Stimulated activated CD8-positive, alpha-beta memory T cell treated with anti-CD3 and anti-CD28 coated beads, Interleukin-4, amount 100 ng/mL, for 48 hours (primary cell): ENCODE results near the gene PRG2.
A peak's percentile ranks its signal among the peaks of the same experiment; 100 is the strongest.

Experiments used
- DNase-seq: peaks from one replicate; pipeline ENCODE4 v3.0.0-alpha.2; 2020

The PRG2 gene, protein sequence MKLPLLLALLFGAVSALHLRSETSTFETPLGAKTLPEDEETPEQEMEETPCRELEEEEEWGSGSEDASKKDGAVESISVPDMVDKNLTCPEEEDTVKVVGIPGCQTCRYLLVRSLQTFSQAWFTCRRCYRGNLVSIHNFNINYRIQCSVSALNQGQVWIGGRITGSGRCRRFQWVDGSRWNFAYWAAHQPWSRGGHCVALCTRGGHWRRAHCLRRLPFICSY

DNA sequence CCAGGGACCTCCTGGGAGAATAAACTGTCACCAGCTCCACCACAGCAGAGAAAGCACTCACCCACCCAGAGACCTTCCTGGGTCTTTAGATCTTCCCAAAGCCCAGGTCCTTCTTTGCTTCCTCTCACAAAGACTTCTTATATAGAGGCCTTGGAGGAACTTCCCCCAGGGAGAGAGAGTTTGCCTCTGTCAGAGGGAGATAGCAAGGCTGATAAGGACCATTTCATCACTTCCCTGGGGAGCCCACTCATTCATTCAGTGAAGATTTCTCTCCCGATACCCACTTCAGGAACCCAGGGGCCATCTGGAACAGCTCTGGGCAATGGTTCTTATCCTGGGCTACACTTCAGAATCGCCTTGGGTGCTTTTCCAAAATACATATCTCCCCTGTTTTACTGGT lies at the start of gene PRG2:
PRG2 (minus strand) TSS at position 116 of the 400 bp plus-strand sequence. CDS start 706 bp downstream, outside the sequence.
- no peak for DNase-seq

DNA sequence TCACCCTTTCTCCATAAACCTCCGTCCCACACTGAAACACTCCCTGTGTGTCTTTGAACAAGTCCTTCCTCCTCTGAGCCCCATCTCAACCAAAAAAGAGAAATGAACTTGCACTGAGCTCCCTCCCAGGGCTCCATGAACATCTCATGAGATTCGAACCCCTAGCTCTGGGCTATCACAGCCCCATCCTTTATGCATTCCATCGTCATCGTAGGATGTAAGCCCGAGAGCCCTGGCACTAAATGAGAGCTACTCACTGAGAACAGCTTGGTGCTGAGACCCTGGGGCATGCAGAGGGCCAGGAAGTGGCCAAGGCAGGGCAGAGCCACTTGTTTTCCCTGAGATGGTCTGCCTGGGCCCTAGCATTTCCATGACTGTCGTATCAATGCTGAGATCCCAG lies 49.3 kb upstream of the PRG2 start:
- DNase-seq: no peak

DNA sequence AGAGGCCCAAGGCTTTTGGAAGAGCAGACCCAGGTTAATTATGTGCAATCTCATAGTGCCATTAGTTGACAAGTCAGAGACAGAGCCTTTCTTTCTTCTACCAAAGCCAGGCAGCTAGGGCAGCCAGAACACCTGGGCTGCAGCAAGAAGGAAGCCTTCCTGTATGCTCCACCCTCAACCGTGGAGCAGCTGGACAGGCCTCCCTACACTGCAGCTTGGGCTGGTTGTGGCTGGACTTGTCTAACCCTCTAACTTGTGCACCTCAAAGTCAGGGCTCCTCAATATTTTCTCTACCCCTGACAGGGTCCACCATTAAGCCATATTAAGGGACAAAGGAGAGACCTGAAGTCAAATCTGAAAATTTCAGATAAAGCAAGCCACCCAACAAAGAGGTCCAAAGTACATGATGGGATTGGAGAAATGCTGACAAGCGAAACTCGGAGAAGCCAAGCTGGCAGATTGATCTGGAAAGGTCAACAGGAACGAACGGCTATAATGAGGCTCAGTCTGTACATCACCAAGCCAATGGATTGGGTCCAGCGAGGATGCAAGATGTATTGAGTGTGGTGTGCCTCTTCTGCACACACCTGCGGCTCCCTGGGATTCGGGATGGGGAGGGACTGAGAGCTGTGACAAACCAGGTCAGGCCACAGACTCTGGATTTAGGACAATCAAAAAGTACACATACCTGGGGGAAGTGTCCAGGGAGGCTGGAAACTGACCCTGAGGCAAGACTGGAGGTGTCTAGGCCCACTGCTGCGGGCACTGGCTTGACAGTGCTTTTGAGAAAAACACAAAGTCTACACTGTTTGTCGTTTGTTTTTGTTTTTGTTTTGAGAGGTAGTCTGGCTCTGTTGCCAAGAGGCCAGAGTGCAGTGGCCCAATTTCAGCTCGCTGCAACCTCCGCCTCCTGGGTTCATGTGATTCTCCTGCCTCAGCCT lies 48.2 kb upstream of the PRG2 start:
- DNase-seq: no peak

DNA sequence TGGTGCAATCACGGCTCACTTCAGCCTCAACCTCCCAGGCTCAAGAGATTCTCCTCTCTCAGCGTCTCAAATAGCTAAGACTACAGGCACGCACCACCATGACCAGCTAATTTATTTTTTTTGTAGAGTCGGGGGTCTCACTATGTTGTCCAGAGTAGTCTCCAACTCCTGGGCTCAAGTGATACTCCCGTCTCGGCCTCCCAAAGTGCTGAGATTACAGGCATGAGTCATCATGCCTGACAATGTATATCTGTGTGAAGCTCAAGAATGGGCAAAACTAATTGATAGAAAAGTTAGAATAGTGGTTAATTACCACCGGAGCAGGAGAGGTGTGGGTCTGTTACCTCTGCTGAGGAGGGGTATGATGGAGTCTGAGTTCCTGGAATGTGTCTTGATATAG lies 45.6 kb upstream of the PRG2 start:
- DNase-seq: no peak

DNA sequence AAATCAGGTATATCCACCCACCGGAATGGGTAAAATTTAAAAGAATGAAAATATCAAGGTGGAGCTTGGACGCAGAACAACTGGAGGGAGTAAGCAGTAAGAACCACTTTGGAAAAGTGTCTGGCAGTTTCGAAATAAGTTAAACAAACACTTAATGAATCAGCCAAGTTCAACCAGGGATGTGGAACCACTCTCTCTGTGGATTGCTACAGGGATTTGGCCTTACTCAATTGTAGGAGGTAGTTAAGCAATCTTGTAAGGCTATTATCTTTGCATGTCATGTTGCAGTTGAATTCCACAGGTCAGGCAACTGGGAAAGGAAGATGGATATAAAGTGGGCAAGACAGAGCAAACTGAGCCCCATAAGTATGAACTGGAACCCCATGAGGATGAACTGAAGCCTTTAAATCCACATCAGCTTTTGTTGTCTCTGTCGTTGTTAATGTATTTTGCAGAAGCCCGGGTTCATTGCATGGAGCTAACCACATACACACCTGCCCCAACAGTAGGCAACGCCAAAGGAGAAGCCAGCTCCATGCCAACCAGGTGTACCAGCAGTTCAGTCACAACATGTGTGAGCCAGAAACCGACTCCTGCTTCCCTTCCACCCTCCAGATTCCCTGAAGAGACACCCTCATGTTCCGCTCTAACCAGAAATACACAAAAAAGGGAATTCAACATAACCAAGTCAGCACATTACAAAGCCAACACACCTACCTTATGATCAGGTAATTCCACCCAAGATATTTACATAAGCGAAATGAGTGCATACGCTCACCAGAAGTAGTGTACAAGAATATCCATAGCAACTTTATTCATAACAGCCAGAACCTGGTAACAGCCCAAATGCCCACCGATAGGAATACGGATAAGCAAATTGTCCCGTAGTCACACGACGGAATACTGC lies 44.4 kb upstream of the PRG2 start:
- no peak for DNase-seq

DNA sequence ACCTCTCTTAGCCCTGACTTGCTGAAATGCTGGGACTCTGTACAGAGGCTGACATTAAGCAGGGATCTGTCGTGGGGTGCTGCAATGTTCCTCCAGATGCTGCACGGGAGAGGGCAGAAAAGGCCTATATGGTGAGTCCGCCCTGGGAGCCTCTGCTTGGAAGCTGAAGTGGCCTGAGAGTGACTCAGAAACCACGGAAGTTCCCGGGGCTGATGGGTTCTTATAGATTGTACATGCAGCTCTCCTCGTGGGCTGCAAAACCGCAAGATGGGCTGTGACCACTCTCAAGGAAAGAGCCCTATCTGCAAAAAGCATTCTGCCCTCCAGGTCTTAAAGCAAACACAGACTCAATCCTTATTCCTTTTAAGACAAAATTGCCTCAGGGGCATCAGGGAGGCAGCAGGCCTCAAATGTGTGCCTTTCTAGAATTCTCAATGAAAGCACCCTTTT lies 42.3 kb upstream of the PRG2 start:
- DNase-seq: peak; percentile 66

DNA sequence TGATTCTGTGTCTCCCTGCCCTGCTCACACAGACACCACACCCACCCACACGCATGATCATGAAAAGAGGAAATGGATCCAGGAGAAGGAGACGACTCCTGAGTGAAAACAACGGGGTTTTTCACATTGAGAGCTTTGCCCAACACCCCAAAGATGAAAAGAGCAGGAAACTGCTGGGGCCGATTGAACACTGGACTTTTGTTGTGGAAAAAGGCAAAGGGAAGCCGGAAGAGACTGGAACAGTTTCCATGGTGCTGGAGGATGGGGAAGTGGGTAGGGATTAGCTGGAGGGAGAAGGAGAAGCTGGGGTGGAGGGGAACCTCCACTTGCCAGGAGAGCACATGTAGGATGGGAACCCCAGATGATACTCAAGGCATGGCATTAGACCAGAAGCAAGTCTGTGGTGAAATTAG lies 41.7 kb upstream of the PRG2 start:
- no peak for DNase-seq

DNA sequence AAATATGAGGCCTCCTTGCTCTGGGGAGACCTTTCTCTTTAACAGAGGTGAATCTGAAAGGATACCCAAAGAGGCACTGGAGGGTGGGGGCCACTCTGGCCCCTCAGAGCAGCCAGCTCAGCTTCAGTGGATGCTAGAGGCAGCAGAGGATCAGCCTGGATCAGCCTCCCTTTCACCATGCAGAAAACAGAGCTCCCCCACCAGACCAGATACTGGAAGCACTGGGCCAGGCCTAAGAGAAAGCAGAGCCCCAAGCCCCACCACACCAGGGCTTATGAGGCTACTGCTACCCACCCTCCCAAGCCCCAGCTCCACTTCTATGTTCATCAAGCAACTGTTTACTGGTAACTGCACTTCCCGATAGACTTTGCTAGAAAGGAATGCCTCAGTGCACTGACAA lies 40.5 kb upstream of the PRG2 start:
- DNase-seq: no peak

DNA sequence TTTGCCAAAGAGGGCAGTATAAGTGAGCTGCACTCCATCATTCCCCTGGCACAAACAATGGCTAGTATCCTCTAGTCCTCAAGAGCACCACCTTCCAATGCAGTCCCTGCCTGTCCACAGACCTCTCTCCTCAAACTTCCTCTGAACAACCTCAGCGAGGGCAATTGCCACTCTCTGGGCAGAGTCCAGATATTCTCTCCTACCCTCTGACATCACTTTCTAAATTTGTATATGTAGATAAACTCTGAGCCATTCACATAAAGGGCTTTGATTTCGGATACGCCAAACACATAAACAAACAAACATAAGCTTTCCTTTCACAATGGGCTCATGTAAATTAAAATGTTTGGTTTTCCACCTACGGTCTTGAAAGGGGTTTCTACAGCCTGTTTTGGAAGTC lies 39.5 kb upstream of the PRG2 start:
- DNase-seq: no peak

DNA sequence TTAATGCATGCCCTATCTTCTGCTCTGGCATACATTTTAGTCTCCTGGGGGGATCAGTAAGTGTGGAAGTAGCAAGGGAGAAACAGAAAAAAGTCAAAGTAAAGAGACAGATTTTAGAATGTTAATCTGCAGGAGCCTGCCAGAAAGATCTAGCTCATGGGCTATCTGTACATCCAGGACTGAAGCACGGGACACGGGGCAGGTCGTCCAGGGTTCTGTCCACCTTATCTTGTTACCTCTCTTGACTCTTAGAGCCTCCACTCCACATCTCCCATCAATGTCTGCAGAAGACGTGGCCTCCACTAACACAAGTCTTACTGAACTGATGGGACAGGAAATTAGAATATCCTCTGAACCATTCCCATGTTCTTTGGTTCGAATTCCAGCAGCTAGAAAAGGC lies 38.2 kb upstream of the PRG2 start:
- DNase-seq: no peak

DNA sequence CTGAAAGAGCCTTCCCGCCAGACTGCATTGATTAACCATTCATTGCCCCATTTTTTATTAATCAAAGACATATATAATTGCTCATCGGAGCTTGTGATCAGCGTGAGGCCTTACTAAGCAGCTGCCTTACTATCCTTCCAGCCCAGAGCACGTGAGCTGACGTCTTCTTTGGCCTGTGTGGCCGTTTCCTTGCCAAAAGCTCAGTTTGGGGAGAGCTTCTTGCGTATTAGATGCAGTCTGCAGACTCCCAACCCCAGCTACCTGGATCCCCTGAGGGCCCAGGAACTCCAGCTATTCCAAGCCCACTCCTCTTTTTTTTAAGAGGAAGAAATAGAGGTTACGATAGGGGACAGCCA lies 37.3 kb upstream of the PRG2 start:
- no peak for DNase-seq

DNA sequence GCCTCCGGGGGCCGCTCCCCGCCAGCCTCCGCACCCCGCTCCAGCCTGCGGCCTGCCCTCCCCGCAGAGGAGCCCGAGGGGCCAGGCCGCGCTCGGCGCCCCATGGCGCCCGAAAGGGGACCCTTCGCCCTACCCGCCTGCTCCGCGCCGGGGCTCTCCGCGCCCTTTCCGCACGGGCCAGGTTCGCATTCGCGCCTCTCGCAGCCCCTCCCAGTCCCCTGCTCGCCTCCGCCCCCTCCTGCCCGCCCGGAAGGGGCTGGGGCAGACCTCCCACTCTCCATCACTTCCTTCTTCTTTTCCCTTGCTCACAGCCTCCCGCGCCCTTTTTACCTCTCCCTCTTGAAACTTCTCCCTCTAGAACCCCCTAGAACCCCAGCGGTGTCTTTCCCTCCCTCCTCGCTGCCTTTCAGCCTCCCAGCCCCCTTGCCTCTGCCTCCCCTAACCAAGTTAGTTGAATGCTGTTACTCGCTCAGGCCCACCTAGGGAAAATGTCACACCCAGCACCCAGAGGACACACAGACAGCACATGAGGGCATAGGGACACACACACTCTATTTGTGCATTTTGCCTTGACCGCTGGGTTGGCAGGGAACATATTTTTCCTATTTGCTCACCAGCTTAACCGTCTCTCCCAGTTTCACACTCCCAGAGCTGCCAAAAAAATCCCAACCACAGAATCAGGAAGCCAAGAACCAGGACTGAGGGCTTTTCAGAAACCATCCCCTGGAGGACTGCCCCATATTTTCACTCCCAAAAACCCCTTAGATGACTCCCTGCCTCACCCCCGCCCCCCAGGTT lies 36.7 kb upstream of the PRG2 start, which contains the start of gene SLC43A3:
SLC43A3 (minus strand) TSS at position 193 of the 798 bp plus-strand sequence. CDS start 949 bp downstream, outside the sequence.
- DNase-seq: peak; percentile 87

DNA sequence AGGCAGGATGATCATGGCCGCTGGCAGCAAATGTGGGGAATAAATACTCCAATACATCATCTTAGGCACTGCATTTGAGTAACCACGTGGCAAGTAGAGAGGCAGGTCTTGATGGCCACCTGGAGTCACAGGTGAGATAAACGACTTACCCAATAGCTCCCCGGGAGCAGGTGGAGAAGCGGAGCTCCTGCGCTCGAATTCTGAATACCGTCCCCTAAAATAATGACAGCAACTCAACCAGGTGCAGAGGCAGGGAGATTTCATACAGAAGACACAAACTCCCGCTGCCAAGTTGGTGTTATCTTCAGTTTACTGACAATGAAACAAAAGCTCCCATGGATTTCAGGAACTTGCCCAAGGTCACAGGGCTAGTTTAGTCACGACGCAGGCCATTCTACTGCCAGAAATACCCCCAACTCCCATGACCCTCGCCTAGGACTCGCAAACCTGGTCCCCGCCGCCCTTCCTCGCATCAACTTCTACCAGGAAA lies 36.0 kb upstream of the PRG2 start:
- DNase-seq: peak; percentile 40

DNA sequence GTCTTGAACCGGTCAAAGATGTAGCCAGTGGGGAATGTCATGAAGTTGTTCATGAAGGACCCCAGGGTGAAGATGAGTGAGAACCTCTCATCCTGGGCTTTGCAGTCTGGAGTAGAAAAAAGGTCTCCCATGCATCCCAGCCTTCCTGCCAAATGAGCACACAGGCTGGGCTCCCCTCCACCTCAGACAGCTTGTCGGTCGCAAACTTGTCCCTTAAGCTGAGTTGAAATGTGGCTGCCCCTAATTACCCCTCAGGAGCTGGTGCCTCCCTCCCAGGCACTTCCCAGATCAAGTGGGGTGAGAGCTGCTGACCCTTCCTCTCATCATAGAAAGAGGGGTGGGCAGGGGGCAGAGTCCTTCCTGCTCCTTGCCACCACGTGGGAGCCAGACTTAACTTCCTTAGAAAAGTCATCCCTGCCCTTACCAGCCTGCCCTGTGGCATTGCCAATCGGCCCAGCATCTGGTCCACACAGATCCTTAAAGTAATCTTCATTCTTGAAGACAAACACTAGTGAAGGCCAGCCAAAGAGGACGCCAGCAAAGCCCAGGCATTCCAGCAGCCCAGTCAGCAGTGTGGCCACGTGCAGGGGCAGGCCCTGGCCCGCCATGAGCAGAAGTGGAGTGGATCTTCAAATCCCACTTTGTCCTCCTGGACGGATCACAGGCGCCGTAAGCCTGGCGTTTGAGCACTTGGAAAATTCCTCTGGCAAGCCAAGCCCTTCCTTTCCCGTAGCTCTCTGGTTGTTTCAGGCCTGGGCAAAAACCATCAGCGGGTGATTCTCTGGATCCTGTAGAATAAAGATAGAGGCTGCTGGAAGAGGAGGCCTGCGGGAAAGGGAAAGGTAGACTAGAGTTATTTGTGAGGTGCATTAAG lies 35.4 kb upstream of the PRG2 start:
- DNase-seq: peak; percentile 46

DNA sequence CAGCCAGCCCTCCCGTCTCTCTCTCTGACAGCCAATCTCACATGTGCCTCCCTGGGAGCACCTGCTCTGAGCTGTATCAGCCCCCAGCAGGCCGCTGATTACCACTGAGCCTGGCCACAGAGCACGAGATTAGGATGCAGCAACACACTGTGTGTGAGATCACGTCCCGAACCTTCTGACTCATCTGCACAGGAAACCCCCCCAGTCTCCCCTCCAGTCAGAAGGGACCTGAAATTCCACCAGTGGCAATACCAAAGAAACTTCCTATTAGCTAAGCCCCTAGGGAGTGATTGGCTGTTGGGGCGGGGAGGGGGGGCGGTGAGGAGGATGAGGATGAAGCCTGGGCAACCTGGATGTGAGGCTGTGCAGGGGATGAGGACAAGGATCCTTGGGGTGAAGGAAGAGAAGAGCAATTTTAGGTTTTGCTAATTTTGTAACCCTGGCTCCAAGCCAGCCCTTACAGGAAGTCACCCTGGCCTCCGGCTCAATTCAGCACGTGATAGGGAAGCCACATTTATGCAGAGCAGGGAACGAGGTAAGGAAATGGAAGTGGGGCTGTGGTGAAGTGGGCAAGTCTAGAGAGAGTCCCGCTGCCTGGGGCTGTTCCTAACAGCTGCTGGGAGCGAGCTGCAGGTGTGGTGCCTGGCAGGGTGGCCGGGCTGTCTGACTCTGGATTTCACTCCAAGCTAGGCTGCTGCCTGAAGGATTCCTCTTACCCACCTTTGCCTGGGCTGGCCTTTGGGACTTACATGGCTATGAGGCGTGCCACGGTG lies 34.5 kb upstream of the PRG2 start:
- peak; percentile 90 for DNase-seq

DNA sequence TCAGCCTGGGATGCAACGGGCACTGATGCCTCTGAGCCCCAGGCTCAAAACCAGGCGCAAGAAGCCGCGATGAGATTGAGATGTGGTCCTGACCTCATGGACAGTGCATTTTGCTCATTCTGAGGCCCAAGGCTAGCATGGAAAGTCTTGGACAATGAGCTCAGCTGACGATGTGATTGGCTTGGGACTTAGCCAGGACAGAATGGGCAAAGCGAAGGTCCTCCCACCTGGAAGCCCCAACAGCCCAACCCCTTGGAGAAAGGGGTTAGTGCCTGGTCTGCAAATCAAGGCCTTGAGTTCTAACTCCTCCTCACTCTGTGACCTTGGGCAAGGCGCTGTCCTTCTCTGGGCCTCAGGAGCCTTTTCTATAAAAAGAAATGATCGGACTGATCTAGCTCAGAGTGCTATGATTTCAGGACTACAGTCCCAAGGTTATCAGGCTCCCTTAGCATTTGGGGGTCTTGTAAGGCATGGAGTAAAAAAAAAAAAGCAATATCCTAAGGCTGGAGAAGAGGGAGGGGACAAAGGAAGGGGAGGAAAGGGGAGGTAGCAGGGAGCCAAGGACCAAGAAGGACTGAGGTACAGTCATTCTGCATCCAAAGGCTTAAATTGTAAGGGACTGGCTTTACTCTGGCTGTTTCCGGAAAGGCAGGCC lies 33.8 kb upstream of the PRG2 start:
- no peak for DNase-seq

DNA sequence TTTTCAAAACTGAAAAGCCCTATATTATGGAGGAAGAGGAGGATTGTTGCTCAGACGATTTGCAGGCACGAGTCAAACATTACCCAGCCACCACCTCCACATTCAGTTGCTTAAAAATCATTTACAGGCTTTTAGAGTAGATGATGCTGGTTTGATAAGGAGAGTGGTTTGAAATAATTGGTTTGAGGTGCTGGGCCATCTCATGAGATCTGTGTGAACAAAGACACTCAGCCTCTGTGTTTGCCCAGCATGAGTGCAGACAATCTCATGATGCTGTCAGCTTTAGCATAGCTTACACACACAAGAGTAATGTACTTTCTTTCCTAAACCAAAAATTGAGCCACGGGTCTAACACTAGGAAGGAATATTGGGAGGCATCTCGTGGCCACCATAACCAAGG lies 32.2 kb upstream of the PRG2 start:
- no peak for DNase-seq

DNA sequence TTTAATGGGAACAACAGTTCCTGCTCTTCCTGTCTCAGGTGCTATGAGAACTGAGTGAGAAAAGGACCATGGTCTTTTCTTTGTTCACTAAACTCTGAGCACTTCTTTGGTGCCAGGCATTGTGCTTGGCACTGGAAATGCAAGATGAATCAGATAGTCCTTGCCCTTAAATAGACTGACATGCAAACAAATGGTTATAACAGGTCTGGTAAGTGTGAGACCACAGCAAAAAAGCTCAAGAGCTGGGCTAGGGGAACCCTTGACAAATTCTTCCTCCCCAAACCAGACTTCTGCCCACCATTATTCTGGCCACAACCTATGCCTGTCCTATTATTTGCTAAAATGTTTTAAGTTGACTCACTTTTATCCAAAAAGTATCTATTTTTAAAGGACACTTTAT lies 31.4 kb upstream of the PRG2 start:
- no peak for DNase-seq

DNA sequence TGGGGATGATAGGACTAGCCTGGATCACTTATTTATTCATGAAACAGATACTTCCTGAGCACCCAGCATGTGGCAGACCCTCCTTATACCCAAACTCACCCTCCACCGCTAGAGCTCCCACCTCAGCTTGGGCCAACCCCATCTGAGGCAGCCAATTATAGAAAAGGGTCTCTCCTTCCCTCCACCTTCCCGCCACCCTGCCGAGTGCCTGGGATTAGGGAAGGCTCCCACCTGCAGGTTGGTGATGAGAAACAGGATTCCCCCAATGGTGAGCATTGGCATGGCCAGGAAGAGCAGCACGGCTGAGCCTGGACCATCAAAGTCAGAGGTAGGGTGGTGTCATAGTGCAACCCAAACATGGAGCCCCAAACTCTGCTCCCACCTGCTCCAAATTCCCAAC lies 30.6 kb upstream of the PRG2 start:
- no peak for DNase-seq

DNA sequence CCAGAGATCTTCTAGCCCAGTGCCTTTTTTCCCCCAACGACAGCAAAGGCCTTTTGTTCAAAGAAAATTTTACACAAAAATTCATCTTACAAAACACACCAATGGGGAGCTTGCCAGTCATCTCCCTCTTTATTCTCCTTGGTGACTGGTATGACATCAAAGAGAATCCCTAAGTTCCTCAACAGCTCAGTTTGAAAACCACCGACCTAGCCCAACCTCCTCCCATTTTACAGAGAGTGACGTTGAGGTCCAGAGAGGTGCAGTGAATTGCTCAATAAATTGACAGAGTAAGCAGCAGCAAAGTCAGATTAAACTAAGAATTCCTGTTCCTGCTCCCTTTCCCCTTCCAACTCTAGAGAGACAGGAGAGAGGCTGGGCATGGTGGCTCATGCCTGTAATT lies 28.7 kb upstream of the PRG2 start:
- DNase-seq: no peak
